ENCODE measurements around the gene IAPP. TPM values are rescaled to one million over a fixed set of nuclear protein-coding genes. Genes with fewer than 3 reads are reported as not detected.

The IAPP gene
- total RNA-seq, 1 experiment from 2014 or later, result not detected

DNA sequence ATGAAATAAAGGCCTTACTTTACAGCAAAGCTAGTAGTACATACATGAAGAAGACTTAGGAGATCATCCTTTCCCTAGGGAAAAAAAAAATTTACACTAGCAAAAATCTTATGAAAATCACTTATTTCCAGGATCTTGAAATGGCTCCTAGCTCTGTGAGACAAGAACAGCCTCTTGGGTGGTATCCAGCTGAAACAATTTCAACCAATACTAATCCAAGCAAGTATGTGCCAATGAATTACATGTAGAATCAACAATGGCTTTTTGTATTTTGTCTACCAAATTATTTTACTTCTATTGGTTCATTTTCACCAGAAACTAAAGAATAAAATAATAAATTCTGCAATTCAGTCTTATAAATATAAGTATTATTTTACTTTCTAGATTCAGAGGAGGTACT lies 35.2 kb upstream of the IAPP start:
- Histone ChIP-seq H3T11ph (ENCODE audit: low read length) (no peak overlapping the region), H2AFZ (ENCODE audit: low read length) (no peak overlapping the region), H2BK12ac (ENCODE audit: insufficient read length, low read depth, low read length) (no peak overlapping the region), H3K79me2 (ENCODE audit: insufficient read depth, low read length) (no peaks in the 10 kb centered on the region), H3K79me1 (ENCODE audit: insufficient read depth, low read depth, low read length, poor library complexity, severe bottlenecking) (no peaks in the 10 kb centered on the region), H3K27me3 (ENCODE audit: insufficient read depth, low read length) (no peaks in the 10 kb centered on the region), H3K9ac (ENCODE audit: extremely low read depth, insufficient read length, low read length) (no peak overlapping the region), H3K14ac (ENCODE audit: insufficient read depth, low read length) (no peak overlapping the region), H4K20me1 (ENCODE audit: control insufficient read depth, insufficient read depth, insufficient read length) (no peaks in the 10 kb centered on the region), H4K8ac (replicated peaks; ENCODE audit: insufficient read length, low read depth, low read length) (no peak overlapping the region), H3K4me2 (ENCODE audit: insufficient read depth, insufficient read length, low read length) (no peak overlapping the region), H4K91ac (ENCODE audit: insufficient read length, low read depth, low read length) (no peak overlapping the region), H2BK120ac (ENCODE audit: low read depth, low read length, poor library complexity, severe bottlenecking) (no peak overlapping the region), H3K4ac (ENCODE audit: low read depth, low read length) (no peak overlapping the region), H2AK5ac (ENCODE audit: insufficient read length, low read length) (no peak overlapping the region), H3K23ac (ENCODE audit: insufficient read length, low read depth, low read length) (no peak overlapping the region), H2BK15ac (ENCODE audit: low read depth, low read length) (no peak overlapping the region), H2BK5ac (ENCODE audit: insufficient read length, low read length) (no peak overlapping the region), H3K9me3 (ENCODE audit: control insufficient read depth, low read depth, low read length) (no peaks in the 10 kb centered on the region), H3K4me1 (ENCODE audit: insufficient read depth, low read length) (peaks cover 3% of the 10 kb centered on the region; the same call in 1 of the 2 replicates), H3K27ac (ENCODE audit: insufficient read length, low read depth, low read length) (no peak overlapping the region), H2BK20ac (ENCODE audit: low read depth, low read length, poor library complexity, severe bottlenecking) (no peak overlapping the region), H3K23me2 (ENCODE audit: insufficient read length, low read depth, low read length, poor library complexity, severe bottlenecking) (no peaks in the 10 kb centered on the region), H4K5ac (ENCODE audit: insufficient read length, low read depth, low read length) (no peak overlapping the region), H3K18ac (ENCODE audit: insufficient read length, low read depth, low read length) (no peak overlapping the region), H3K56ac (ENCODE audit: insufficient read length, low read depth, low read length) (no peak overlapping the region)
- Mint-ChIP-seq H3K4me1 (peaks cover 9% of the 10 kb centered on the region in 2 experiments), H3K27me3 (ENCODE audit: low read depth) (no peaks in the 10 kb centered on the region), H3K36me3 (ENCODE audit: insufficient read depth in 1 of 3, low read depth in 3 of 3) (peaks cover 3 to 8% (median 4%) of the 10 kb centered on the region in 3 experiments), H3K4me3 (no peak overlapping the region), H3K9me3 (peaks cover 0 to 10% of the 10 kb centered on the region in 2 experiments; a peak in 3 of 5 replicates), H3K27ac (no peak overlapping the region)
- no peak for DNase-seq
- no peak for TF ChIP-seq CTCF (conservative IDR thresholded peaks at IDR 0.05)
